ENCODE measurements around the gene CD59.

CD59 gene

GRCh38 chr11:33659370-33660139 is 76.7 kb downstream of the CD59 start:
- Histone ChIP-seq H3K4me2 (ENCODE audit: low read length) (no peak overlapping the region), H3K4me1 (ENCODE audit: insufficient read depth, low read length, severe bottlenecking) (no peaks in the 10 kb centered on the region), H2AFZ (ENCODE audit: low read length) (no peak overlapping the region)

DNA sequence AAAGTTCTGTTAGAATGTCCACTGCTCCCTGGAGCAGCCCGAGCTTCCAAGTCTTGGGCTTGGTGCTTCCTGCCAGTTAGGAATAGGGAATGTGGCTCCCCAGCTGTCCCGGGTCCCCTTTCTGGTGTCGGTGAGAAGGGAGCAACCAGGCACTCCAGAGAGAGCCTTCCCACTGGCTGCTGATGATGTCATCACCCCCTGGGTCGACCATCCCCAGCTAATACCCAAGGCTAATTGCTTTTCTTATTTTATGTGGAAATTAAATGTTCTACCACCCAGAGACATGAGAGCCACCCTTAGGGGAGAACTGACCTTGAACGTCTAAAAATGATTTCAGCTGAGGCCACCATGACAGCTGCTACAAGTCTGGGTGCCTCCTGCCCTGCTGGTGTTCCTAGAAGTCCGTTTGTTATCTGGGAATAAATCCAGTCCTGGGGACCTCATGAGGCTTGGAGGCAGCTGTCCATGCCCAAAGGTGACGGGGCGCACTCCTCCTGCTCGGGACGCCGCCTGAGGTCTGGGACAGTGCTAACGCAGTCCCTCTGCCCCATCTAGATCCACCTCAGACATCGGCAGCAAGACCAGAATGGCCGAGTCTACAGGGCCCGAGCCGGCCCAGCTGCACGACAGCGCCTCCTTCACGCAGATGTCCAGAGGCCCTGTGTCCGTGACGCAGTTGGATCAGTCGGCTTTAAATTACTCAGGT is 77.9 kb downstream of the CD59 start:
- no peak overlapping the region for H3K27ac ChIP-seq (ENCODE audit: low read depth, low read length, poor library complexity, severe bottlenecking)
- no peaks in the 10 kb centered on the region for H3K36me3 ChIP-seq (ENCODE audit: insufficient read depth, low read length)

More at GRCh38 chr11:33659370-33660139, 76.7 kb downstream of the CD59 start:
- Histone ChIP-seq H4K20me1 (ENCODE audit: insufficient read depth, low read length) (no peaks in the 10 kb centered on the region), H3K4me3 (ENCODE audit: low read depth, low read length, poor library complexity, severe bottlenecking) (no peak overlapping the region), H3K9me2 (ENCODE audit: low read depth, low read length) (no peaks in the 10 kb centered on the region), H3K79me2 (ENCODE audit: insufficient read depth, low read length) (no peaks in the 10 kb centered on the region), H3K9me3 (ENCODE audit: low read length) (no peaks in the 10 kb centered on the region), H3K27me3 (ENCODE audit: insufficient read depth, low read length) (no peaks in the 10 kb centered on the region), H3F3A (ENCODE audit: insufficient read depth, low read length) (no peaks in the 10 kb centered on the region), H3K9ac (ENCODE audit: low read length) (no peak overlapping the region), H3K27ac (ENCODE audit: low read depth, low read length, poor library complexity, severe bottlenecking) (no peak overlapping the region), H3K36me3 (ENCODE audit: insufficient read depth, low read length) (no peaks in the 10 kb centered on the region)
- TF ChIP-seq, protein P1, sequence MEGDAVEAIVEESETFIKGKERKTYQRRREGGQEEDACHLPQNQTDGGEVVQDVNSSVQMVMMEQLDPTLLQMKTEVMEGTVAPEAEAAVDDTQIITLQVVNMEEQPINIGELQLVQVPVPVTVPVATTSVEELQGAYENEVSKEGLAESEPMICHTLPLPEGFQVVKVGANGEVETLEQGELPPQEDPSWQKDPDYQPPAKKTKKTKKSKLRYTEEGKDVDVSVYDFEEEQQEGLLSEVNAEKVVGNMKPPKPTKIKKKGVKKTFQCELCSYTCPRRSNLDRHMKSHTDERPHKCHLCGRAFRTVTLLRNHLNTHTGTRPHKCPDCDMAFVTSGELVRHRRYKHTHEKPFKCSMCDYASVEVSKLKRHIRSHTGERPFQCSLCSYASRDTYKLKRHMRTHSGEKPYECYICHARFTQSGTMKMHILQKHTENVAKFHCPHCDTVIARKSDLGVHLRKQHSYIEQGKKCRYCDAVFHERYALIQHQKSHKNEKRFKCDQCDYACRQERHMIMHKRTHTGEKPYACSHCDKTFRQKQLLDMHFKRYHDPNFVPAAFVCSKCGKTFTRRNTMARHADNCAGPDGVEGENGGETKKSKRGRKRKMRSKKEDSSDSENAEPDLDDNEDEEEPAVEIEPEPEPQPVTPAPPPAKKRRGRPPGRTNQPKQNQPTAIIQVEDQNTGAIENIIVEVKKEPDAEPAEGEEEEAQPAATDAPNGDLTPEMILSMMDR (IDR thresholded peaks at IDR 0.05; ENCODE audit: low read length) = no peak
- TF ChIP-seq EZH2 (IDR thresholded peaks at IDR 0.05; ENCODE audit: borderline replicate concordance, low read length) = no peak

DNA sequence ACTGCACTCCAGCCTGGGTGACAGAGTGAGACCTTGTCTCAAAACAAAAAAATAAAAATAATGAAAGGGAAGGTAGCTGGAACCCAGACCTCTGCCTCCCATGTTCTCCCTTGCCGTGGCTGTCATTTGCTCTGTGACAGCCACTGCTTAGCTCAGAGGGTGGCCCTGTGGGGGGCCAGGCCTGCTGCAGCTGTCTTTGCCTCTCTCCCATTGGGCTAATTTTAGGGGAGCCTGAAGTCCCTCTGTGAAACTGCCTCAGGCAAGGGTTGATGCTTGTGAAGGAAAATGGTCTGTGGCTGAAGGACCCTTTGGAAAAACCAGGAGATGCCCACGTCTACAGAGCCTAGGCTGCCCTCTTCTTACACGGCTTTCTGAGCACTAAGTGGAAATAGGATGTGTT is 78.5 kb downstream of the CD59 start:
- no peak overlapping the region for H2AFZ ChIP-seq (ENCODE audit: low read length)
- no peak overlapping the region for H3K4me3 ChIP-seq (ENCODE audit: low read depth, low read length, poor library complexity, severe bottlenecking)
- no peaks in the 10 kb centered on the region for H3K4me1 ChIP-seq (ENCODE audit: insufficient read depth, low read length, severe bottlenecking)

More for the DNA sequence above, 77.9 kb downstream of the CD59 start:
- Histone ChIP-seq H3K4me2 (ENCODE audit: low read length) (no peak overlapping the region), H3K27me3 (ENCODE audit: insufficient read depth, low read length) (no peaks in the 10 kb centered on the region), H3K9me2 (ENCODE audit: low read depth, low read length) (no peaks in the 10 kb centered on the region), H3K9ac (ENCODE audit: low read length) (no peak overlapping the region), H3K79me2 (ENCODE audit: insufficient read depth, low read length) (no peaks in the 10 kb centered on the region), H3K4me1 (ENCODE audit: insufficient read depth, low read length, severe bottlenecking) (no peaks in the 10 kb centered on the region), H3F3A (ENCODE audit: insufficient read depth, low read length) (no peaks in the 10 kb centered on the region), H3K9me3 (ENCODE audit: low read length) (no peaks in the 10 kb centered on the region), H4K20me1 (ENCODE audit: insufficient read depth, low read length) (no peaks in the 10 kb centered on the region), H3K4me3 (ENCODE audit: low read depth, low read length, poor library complexity, severe bottlenecking) (no peak overlapping the region), H2AFZ (ENCODE audit: low read length) (no peak overlapping the region)
- TF ChIP-seq, protein P1 (IDR thresholded peaks at IDR 0.05; ENCODE audit: low read length) = no peak
- TF ChIP-seq EZH2 (IDR thresholded peaks at IDR 0.05; ENCODE audit: borderline replicate concordance, low read length) = no peak

More for the DNA sequence above, 78.5 kb downstream of the CD59 start:
- Histone ChIP-seq H3K9ac (ENCODE audit: low read length) (no peak overlapping the region), H3K4me2 (ENCODE audit: low read length) (no peak overlapping the region), H3K9me3 (ENCODE audit: low read length) (no peaks in the 10 kb centered on the region), H3K27me3 (ENCODE audit: insufficient read depth, low read length) (no peaks in the 10 kb centered on the region), H3F3A (ENCODE audit: insufficient read depth, low read length) (no peaks in the 10 kb centered on the region), H4K20me1 (ENCODE audit: insufficient read depth, low read length) (no peaks in the 10 kb centered on the region), H3K27ac (ENCODE audit: low read depth, low read length, poor library complexity, severe bottlenecking) (no peak overlapping the region), H3K36me3 (ENCODE audit: insufficient read depth, low read length) (no peaks in the 10 kb centered on the region), H3K9me2 (ENCODE audit: low read depth, low read length) (no peaks in the 10 kb centered on the region), H3K79me2 (ENCODE audit: insufficient read depth, low read length) (no peaks in the 10 kb centered on the region)
- no peak for TF ChIP-seq EZH2 (IDR thresholded peaks at IDR 0.05; ENCODE audit: borderline replicate concordance, low read length)
- TF ChIP-seq, protein P1 (IDR thresholded peaks at IDR 0.05; ENCODE audit: low read length) = no peak
